Measurements from ENCODE around the gene PLA2G6.

PLA2G6 gene, protein sequence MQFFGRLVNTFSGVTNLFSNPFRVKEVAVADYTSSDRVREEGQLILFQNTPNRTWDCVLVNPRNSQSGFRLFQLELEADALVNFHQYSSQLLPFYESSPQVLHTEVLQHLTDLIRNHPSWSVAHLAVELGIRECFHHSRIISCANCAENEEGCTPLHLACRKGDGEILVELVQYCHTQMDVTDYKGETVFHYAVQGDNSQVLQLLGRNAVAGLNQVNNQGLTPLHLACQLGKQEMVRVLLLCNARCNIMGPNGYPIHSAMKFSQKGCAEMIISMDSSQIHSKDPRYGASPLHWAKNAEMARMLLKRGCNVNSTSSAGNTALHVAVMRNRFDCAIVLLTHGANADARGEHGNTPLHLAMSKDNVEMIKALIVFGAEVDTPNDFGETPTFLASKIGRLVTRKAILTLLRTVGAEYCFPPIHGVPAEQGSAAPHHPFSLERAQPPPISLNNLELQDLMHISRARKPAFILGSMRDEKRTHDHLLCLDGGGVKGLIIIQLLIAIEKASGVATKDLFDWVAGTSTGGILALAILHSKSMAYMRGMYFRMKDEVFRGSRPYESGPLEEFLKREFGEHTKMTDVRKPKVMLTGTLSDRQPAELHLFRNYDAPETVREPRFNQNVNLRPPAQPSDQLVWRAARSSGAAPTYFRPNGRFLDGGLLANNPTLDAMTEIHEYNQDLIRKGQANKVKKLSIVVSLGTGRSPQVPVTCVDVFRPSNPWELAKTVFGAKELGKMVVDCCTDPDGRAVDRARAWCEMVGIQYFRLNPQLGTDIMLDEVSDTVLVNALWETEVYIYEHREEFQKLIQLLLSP

DNA sequence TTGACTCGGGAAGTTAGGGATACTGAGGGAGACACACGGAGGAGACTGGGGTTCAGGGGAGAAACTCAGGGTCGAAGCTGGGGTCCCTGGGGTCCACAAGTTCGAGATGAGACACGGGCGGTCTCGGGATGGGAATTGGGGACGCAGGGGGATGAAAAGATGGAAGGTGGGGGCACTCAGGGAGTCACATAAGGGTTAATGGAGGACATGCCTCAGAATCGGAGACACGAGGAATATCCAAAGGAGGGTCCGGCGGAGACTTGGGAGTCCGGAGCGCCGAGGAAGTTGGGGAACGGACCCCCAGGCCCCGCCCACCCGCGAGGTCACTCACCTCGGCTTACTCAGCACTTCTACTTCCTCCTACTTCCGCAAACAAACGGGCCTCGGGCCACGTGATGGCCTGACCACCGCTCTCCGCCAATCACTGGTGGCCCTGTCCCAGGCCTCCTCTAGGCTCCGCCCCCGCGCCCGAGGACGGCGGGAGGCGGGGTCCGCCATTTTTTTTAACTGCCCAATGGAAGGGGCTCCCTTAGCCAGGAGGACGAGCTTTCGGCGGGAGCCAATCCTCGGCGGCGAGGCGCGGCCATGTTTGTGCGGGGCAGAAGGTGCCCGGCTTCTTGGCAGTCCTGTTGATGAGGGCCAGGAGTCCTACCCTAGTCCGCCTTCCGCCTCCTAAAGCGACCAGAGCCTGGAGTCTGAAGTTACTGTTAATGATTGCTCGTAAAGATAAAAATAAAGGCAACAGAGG lies at the start of gene PLA2G6:
TSS of gene PLA2G6 (minus strand) at position 378 of the 748 bp plus-strand sequence. CDS start 12,404 bp downstream, outside the sequence.
- DNase-seq (ENCODE audit: low read depth in 2 of 2): peak; percentile 94 to 95

DNA sequence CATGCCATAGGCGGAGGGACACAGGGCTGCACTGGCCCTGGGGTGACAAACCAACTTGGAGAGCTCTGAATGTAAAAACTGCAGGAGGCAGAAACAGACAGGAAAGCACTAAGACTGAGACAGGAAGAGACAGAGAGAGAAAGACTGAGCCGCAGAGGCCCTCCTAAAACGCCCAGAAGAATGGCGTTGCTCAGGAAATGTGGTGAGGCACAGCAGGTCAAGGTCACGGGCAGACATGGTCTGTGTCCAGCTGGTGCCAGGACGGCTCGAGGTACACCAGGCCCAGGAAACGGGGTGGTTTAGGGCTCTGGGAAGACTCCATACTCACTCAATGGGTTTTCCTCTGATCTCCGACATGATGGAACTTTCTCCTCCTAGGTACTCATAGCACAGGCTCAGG lies 49.3 kb upstream of the PLA2G6 start:
- no peak for DNase-seq (ENCODE audit: low read depth in 2 of 2)

DNA sequence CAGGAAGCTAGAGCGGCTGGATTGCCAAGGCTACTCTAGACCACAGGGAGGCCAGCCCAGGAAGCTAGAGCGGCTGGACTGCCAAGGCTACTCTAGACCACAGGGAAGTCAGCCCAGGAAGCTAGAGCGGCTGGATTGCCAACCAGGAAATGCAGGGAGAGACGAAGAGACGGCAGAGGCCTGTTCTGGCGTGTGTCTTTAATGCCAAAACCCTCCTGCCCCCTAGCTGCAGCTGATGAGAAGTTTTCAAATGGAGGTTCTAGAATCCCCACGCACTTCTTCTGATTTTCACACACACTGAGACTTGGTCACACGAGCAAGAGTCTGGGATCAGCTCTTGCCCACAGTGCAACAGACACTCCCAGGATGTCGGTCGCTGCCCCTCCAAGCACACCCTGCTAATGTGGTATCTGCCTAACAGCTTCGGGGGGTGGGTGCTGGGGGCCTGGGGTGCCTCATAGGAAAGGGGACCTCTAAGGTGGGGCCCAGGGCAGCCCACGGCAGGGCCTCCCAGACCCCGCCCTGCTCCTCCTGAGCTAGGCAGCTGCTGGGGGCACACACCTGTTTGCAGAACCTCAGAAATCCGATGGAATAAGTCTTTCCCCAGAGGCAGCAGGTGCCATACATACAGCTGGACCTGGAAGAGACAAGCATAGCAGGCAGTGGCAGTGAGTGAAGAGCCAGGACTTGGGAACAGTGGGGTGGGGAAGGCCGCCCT lies 48.6 kb upstream of the PLA2G6 start:
- peak in 1 of 2 donors; percentile 22 for DNase-seq (ENCODE audit: low read depth in 2 of 2)

DNA sequence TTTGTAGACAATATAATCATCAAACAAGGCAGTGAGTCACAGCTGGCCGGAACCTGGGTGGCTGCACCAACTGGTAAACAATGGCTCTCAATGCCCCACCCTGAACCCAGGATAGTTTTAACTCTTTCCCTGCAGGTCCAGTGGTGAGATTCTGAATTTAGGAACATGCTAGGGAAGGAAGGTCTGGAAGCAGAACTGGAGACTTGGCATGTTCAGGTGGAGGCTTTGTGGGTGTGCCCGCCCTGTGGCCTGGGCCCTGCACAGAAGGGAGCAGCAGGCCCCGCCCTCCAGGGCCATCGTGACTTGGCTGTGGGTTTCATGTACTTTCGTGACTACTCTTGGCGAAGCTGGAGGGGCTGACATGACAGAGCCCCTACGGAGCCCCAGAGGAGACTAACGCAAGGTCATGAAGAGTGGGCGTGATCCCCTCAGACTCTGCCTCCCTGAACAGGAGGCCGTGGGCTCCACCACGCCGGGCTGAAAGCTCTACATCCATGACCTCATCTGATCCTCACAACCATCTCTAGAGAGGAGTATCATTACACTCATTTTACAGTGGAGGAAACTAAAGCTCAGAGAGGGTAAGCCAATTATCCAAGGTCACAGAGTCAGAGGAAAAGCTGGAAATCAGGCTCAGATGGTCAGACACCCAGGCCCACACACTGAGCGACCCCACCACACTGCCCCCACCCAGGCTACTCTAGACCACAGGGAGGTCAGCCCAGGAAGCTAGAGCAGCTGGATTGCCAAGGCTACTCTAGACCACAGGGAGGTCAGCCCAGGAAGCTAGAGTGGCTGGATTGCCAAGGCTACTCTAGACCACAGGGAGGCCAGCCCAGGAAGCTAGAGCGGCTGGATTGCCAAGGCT lies 47.5 kb upstream of the PLA2G6 start:
- no peak for DNase-seq (ENCODE audit: low read depth in 2 of 2)

DNA sequence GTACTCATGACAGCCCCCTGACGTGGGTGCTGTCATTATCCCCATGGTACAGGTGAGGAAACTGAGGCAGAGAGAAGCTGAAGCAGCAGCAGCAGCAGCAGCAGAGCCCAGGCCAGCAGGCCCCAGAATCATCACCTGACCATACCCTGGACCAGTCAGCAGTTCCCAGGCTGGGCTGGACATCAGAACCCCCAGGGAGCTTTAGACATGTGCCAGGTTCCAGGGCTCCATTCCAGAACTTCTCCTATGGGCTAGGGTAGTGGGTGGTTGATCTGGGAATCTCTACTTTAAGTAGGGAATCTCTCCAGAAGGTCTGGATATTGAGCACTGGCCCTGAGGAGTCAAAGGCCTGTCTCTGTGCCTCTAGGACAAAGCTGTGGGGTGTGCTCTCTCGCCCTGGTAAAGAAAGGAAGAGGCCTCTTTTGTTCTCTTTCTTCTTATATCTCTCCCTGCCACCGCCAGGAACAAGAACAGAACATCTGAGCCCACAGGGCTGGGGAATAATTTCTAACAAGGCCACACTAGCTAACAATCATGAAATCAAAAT lies 46.8 kb upstream of the PLA2G6 start:
- DNase-seq (ENCODE audit: low read depth in 2 of 2): no peak

DNA sequence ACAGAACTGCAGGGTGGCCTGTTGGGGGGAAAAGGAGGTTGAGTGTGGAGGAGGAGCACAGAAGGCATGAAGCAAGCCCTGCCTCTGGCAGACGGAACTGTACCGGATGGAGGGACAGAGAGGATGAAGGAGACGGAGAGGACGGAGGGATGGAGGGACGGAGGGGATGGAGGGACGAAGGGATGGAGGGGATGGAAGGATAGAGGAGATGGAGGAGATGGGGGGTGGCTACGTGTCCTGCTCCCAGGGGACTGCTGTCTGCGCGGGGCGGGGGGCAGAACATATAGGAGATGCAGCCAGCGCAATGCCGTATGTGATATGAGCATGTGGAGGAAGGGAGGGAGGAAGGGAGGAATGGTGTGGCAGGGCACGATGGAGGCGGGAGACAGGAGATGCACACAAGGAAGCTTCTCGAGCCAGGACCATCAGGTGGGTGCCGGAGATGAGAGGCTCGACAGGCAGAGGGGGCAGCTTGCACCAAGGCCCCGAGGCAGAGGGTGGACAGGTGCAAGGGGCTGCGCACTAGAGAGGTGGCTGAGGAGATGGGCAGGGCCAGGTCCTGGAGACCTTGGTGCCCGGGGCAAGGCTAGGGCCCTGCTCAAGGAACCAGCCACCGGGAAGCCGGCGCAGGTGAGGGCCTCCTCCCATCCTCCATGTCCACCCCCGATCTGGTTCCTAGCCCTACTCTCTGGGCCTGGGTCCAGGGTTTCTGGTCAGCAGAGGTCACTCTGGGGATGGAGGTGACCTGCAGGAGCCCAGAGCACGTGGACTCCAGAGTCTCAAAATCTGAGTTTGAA lies 45.4 kb upstream of the PLA2G6 start:
- DNase-seq (ENCODE audit: low read depth in 2 of 2): no peak

DNA sequence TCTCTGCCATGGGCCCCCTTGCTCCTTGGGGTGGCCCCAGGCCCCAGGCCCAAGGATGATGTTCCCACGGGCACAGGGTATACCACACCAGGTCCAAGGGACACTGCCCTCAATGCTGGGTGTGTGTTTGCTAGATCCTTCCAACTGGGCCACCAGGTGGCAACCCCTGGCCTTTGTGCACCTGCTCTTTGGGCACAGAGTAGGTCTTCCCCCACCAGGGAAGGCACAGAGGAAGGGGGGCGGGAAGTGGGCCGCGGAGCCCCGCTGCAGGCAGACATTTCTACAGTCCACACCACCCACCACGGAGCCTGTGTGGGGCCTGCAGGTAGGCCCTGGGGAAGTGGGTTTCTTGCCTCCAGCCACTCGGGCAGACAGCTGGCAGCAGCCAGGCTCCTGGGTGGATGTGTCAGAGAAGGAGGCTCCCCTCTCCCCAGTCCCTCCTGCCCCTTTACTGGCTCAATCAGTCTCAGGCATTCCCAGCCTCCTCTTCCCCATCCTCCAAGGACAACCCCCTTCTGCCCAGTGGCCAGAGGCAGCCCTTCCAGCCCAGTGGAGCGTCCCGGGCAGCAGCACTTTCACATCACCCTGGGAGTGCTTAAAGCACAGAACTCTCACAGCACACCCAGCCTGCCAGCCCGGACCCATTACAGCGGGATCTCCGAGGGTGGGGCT lies 41.8 kb upstream of the PLA2G6 start:
- DNase-seq (ENCODE audit: low read depth in 2 of 2): no peak

DNA sequence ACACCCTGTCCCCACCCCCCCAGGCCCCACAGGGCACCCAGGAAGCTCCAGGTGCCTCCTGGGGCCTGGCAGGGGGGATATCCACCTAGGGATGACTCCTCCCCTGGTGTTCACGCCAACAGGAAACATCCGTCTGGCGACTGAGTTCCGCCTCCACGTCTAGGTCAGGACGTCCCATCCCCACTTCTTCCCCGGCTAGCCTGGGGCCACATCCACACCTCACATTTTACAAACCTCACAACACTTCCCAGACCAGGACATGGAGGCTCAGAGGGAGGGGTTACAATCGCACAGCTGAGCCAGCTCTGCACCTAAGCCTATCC lies 41.1 kb upstream of the PLA2G6 start:
- DNase-seq (ENCODE audit: low read depth in 2 of 2): no peak

DNA sequence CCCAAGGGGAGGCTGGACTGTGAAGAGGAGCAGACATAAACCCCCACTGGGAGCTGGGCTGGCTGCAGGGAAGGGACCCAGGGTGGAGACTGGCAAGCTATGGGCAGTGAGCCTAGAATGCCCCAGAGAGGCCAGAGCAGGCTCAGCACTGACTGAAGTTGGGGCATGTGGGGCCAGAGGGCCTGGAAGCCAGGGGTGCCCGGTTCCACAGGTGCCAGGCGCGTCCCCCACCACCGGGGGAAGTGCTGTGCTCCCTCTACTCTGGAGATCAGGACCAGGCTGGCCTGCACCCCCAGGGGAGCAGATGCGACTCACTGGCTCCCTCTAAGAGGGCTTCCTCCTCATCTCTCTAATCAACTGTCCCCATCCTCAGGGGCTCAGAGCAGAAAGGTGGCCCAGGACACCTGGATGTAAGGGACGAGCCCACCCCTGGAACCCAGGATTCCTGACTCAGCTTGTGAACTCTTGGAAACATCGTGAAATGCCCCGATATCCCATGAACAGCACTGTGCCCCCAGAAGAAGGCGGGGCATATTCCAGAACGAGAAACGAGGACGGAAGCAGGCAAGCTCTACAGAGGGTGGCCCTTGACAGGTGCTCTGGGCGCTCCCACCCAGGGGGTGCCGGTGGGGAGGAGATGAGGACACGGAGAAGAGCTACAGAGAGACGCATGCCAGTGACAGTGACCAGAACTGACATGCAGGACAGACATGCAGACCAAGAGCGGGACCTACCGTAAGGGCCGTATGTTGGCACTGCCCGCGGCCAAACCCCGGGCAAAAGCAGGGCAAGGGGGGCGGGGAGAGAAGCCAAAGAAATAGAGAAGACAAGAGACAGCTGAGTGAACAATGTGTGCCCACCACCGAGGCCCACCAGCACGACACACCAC lies 40.5 kb upstream of the PLA2G6 start:
- DNase-seq (ENCODE audit: low read depth in 2 of 2): no peak

DNA sequence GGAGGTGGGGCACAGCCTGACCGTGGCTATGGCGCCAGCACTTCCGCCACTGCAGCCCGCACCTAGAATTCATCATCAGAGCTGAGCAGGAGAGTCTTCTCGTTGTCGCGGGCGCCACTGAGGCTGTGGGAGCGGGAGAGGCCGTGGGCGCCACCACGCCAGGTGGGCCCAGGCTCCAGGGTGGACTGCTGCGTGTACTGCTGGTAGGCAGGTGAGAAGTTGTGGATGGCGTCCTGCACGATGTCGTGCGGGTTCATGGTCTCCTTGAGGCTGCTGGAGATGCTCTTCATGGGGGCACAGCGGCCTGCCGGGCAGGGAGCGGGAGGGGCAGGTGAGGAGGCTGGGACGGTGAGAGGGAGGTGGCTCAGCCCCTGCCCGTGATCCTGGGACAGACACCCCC lies 39.8 kb upstream of the PLA2G6 start:
- no peak for DNase-seq (ENCODE audit: low read depth in 2 of 2)

DNA sequence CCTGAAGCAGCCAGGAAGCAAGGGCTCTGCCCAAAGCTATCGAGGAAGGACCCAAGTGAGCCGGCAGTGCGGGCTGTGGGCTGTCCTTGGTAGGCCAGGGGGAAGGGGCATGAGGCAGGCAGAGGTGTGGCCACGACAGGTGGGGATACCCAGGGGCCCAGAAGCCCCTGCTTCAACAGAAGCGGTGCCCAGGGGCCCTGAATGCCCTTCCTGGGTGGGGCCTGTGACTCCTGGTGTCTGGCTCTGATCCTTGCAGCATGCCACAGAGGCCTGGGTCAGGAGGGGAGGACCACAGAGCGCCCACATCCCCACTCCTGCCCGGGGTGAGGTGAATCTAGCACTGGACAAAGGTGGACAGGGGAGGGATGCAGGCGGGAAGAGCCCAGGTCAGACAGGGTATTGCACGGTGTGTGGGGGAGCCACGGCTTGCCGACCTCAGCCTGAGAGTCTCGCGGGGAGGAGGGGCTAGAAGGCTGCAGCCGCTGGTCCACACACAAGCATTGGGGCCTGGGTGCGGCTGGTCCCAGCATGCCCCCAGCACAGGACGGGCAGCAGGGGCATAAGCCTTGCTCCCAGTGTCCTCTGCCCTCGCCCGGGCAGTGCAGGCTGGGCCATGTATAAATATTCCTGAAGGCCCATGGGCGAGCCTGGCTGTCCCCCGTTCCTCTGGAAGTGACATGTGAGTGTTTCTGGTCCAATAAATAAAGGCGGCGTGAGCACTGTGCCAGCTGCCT lies 39.2 kb upstream of the PLA2G6 start:
- DNase-seq (ENCODE audit: low read depth in 2 of 2): no peak

DNA sequence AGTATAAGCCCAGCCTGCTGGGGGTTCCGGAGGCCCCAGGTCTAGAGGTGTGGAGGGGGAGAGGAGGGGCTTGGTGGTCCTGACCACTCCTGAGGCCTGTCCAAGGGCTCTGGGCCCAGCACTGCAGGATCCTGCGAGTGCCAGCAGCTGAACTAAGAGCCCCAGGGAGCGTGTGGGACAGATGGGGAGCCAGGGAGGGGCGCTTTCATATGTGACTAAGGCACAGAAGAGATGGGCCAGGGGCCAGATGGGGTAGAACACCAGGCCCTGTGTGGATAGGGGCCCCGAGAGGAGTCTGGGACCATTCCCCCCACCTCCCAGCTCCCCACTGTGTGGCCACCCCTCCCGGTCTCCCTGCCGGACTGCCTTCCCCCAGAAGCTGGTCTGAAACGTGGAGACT lies 38.5 kb upstream of the PLA2G6 start:
- no peak for DNase-seq (ENCODE audit: low read depth in 2 of 2)

DNA sequence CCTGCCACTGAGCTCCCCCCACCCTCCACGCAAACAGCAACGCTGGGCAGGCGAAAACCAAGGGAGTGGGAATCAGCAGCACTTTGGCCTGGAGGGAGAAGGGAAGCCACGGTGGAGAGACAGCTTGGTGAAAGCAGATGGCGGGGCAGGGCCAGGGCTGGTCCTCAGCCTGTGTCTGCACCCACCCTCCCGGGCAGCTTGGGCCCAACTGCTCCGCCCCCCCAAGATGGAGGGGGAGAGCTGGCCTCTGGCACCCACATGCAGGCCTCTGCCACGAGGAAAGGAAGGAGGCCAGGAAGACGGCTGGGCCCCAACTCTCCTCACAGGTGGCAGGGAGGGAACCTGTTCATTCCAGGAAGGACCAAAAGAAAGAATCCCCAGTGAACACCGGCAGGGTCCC lies 38.0 kb upstream of the PLA2G6 start:
- DNase-seq (ENCODE audit: low read depth in 2 of 2): no peak

DNA sequence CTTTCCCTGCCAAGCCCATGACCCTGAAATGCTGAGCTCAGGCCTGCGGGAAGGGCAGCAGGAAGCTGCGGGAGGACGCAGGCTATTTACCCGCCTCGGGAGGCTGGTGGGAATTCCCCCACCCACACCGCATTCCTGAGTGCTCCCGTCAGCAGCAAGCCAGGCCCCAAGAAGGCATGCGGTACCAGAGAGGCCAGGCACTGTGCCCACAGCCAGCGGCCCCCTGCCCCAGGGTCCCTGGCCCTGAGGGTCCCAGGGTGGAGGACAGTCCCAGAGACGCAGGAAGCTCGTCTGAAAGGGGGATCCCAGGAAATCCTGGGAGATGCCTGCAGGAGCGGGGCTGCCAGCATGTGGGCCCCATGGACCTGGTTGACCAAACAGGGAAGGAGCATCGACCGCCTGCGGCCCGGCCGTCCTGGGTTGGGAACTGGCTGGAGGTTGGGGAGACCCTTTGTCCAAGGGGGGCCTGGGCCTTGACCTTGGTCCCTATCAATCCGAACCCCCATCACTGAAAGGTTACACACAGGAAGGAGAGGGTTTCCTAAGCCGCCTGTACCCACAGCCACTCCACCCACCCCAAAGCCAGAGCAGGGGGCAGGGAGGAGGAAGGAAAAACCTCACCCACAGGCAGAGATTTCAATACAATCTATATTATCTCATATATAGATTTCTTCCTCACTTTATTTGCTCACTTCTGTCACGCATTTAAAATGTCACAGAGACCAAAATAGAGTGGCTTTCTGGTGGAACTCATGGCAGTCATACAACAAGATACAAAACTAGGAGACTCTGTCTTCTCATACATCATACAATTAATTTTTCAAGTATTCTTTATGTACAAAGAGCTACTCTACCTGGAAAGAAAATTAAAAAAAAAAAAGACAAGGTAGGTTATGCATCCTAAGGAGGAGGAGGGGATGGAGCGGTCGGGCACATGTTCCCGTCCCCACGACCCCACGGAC lies 37.3 kb upstream of the PLA2G6 start:
- DNase-seq (ENCODE audit: low read depth in 2 of 2): peak; percentile 24 to 41

DNA sequence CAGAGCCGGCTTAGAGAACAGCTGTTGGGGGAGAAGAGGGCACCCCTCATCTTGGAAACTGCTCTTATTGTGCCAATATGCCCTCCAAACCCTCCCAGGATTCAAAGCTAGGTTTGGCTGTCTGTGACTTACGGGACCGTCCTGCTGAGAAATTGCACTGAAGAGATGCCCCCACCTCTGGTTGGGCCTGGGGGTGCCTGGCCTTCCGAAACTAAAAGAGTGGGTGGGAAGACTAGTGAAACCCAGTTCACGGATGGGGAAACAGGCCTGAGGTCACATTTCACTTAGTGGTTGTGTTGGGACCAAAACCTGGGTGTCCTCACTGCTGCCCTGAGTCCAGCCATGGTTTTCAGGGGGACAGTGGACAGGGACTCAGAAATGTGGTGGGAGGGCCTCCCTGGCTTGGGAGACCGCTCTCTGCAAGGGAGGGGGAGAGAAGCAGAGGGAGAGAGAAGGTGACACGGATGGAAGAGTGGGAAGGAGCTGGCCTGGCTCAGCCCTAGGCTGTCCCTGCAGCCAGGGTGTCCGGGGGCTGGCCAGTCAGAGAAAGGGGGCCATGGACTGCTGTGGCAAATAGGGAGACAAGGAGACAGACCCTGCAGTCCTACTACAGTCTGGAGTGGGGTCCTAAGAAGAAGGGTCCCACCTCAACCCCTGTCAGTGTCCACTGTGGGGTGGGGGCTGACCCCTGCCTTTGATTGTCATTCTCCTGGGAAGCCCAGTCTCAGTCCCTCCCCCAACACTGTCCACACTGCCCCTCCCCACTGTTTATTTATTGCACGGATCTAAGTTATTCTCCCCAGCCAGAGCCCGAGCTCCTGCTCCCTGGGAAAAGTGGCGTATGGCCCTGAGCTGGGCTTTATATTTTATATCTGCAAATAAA lies 33.8 kb upstream of the PLA2G6 start:
- DNase-seq (ENCODE audit: low read depth in 2 of 2): no peak
